GM10266 (cell line): ENCODE results near the gene RALA.

ENCODE experiments used
- DNase-seq: peaks from one replicate; pipeline ENCODE4 v3.0.0; 2012; ENCODE audit errors: extremely low spot score
- TF ChIP-seq, protein P1 (sequence below): IDR thresholded peaks from 2 replicates; pipeline ENCODE4 v1.5.1; 2012; ENCODE audit warnings: mild to moderate bottlenecking, low read depth; ENCODE audit not compliant: control insufficient read depth, insufficient read depth; ENCODE audit errors: missing control alignments

RALA gene

GRCh38 chr7:39623047-39623731, at the start of gene RALA:
TSS of gene RALA (plus strand) at chr7:39623572. CDS start at chr7:39686668, 63,096 bp downstream.
- TF ChIP-seq, protein P1, sequence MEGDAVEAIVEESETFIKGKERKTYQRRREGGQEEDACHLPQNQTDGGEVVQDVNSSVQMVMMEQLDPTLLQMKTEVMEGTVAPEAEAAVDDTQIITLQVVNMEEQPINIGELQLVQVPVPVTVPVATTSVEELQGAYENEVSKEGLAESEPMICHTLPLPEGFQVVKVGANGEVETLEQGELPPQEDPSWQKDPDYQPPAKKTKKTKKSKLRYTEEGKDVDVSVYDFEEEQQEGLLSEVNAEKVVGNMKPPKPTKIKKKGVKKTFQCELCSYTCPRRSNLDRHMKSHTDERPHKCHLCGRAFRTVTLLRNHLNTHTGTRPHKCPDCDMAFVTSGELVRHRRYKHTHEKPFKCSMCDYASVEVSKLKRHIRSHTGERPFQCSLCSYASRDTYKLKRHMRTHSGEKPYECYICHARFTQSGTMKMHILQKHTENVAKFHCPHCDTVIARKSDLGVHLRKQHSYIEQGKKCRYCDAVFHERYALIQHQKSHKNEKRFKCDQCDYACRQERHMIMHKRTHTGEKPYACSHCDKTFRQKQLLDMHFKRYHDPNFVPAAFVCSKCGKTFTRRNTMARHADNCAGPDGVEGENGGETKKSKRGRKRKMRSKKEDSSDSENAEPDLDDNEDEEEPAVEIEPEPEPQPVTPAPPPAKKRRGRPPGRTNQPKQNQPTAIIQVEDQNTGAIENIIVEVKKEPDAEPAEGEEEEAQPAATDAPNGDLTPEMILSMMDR: no peak

GRCh38 chr7:39574673-39575349, 48.6 kb upstream of the RALA start:
- no peak for DNase-seq
- TF ChIP-seq, protein P1: no peak

More at GRCh38 chr7:39623047-39623731, at the start of gene RALA:
- DNase-seq: peak; percentile 94

- DNase-seq: no peak
- TF ChIP-seq, protein P1: no peak
Observed at GRCh38 chr7:39577229-39577874, 46.0 kb upstream of the RALA start.

DNA sequence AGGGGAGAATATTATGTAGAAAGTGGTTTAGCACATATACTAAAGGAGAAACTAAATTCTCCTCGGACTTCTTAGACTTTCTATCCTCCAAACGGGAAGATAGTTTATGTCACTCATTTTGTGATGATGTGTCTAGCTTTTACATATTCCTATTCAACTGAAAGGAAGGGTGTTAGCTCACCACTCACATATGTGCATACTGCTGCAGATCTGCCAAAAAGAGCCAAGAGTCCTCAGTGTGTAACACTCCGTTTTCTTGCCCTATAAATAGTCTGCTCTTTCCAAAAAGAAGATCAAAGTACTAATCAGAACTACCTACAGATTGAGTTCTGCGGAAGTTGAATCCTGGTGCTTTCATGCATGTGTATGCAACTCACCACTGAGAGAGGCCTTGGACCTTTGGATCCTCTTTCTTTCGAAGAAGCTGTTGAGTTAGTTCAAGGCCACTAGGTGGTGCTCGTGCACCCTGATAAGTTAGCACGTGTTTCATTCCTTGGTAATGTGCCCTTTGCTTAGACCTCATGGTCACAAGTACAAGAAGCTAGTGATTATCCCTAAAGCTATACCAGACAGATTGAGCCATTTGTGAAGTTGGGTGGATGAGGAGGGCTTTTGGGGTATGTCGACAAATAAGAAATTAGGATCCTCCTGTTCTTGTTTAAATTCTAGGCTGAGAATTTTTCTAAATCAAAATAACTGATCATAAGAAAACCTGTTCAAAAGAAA, 43.1 kb upstream of the RALA start:
- peak; percentile 86 for DNase-seq
- TF ChIP-seq, protein P1: peak; percentile 85

DNA sequence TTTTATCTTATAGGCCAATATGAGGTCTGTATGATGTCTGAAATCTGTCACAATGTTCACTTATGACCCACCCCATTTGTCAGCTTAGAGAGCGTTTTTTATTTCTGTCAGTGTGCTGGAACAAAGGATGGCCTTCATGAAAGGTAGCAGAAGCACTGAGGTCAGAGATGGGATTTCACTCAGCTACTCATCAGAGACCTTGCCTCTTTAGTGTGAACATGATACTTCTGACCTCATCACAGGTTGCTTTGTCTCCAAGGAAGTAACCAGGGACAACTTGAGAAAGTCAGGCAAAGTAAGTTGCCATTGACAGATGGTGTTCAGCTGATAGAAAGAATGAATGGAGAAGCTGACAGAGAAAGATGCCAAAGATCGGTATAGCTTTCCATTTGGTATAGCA, 40.8 kb upstream of the RALA start:
- no peak for DNase-seq
- TF ChIP-seq, protein P1: no peak

DNA sequence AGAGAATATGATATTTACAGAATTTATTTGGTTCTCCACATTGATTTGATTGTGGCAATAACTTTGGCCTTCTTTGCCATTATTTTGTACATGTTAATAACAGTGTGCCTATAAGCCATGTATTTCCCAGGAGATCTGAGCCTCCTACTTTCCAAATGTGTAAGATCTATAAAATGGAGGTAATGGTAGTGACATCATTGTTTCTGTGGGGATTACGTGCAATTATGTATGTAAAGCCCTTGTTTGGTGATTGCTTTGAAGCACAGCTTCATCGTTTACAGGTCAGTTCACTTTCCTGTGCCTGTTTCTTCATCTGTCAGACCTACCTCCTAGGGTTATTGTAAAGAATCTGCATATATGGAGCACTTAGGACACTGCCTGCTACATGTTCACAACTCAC, 39.8 kb upstream of the RALA start:
- no peak for DNase-seq
- TF ChIP-seq, protein P1: no peak
